Neural crest cell (in vitro differentiated cells): ENCODE measurements around the gene PDX1. TPM values are rescaled to one million over a fixed set of nuclear protein-coding genes. Genes with fewer than 3 reads are reported as not detected.

ENCODE experiments used
- DNase-seq: peaks from one replicate; pipeline ENCODE4 v3.0.0; 2021; ENCODE audit warnings: low read depth, mixed read lengths, low spot score
- H3K27ac Mint-ChIP-seq: one replicate; pipeline ENCODE4 v1.8.0; 2021; ENCODE audit warnings: mild to moderate bottlenecking, mixed read lengths; ENCODE audit not compliant: unreplicated experiment
- H3K27me3 Mint-ChIP-seq: 2 replicates; pipeline ENCODE4 v1.8.0; 2021; ENCODE audit warnings: low read depth, mild to moderate bottlenecking, mixed read lengths
- H3K36me3 Mint-ChIP-seq: 2 replicates; pipeline ENCODE4 v1.8.0; 2021; ENCODE audit warnings: low read depth, mild to moderate bottlenecking, mixed read lengths
- H3K4me1 Mint-ChIP-seq: 2 replicates; pipeline ENCODE4 v1.8.0; 2021; ENCODE audit warnings: mixed read lengths
- H3K4me3 Mint-ChIP-seq: one replicate; pipeline ENCODE4 v1.8.0; 2021; ENCODE audit warnings: mild to moderate bottlenecking, mixed read lengths
- H3K9me3 Mint-ChIP-seq: 2 replicates; pipeline ENCODE4 v1.8.0; 2021; ENCODE audit warnings: mixed read lengths
- CTCF ChIP-seq: fragments of 200-600 bp; sonication (generic); conservative IDR thresholded peaks from 2 replicates; pipeline ENCODE4 v1.5.0; 2021; ENCODE audit warnings: antibody characterized with exemption, mild to moderate bottlenecking
- long read RNA-seq: library from polyadenylated mRNA; unstranded; transcript quantifications from one replicate; pipeline ENCODE4 v2.0.0, GENCODE V29; 2020
- total RNA-seq: library from RNA; stranded (reverse); gene quantifications from 2 replicates; pipeline ENCODE4 v1.2.1, GENCODE V29; 2021

Gene PDX1
- not detected in 2 replicates for total RNA-seq
- long read RNA-seq, result 0 reads

- H3K36me3 Mint-ChIP-seq, result peaks cover 2% of the 10 kb centered on the region
- peaks cover 97% of the 10 kb centered on the region for H3K27me3 Mint-ChIP-seq
- no peak within 1 kb of the TSS for H3K27ac Mint-ChIP-seq
- H3K4me3 Mint-ChIP-seq, result peak within 1 kb of the TSS; percentile 68
- TF ChIP-seq CTCF, result no peak
- DNase-seq, result no peak
- no peaks in the 10 kb centered on the region for H3K9me3 Mint-ChIP-seq
- H3K4me1 Mint-ChIP-seq, result peaks cover 28% of the 10 kb centered on the region
These were observed at the start of gene PDX1 for GRCh38 chr13:27919934-27920676. Gene PDX1, plus strand, starts transcription at chr13:27920000. Its CDS starts 139 bp downstream, at chr13:27920139.

- no peak for DNase-seq
- H3K36me3 Mint-ChIP-seq, result no peaks in the 10 kb centered on the region
- H3K27ac Mint-ChIP-seq, result no peak overlapping the region
- H3K9me3 Mint-ChIP-seq, result no peaks in the 10 kb centered on the region
- H3K4me1 Mint-ChIP-seq, result no peaks in the 10 kb centered on the region
- TF ChIP-seq CTCF, result no peak
- H3K27me3 Mint-ChIP-seq, result peaks cover 91% of the 10 kb centered on the region
- H3K4me3 Mint-ChIP-seq, result no peak overlapping the region
These were observed 41.5 kb upstream of the PDX1 start for GRCh38 chr13:27878274-27878673.

GRCh38 chr13:27889471-27889870, 30.3 kb upstream of the PDX1 start:
- Mint-ChIP-seq H3K36me3 (peaks cover 4% of the 10 kb centered on the region), H3K4me1 (no peaks in the 10 kb centered on the region), H3K27ac (no peak overlapping the region), H3K27me3 (peaks cover 91% of the 10 kb centered on the region), H3K4me3 (no peak overlapping the region), H3K9me3 (no peaks in the 10 kb centered on the region)
- no peak for TF ChIP-seq CTCF
- no peak for DNase-seq

GRCh38 chr13:27896726-27897125, 23.1 kb upstream of the PDX1 start:
- H3K4me1 Mint-ChIP-seq, result no peaks in the 10 kb centered on the region
- TF ChIP-seq CTCF, result no peak
- H3K27me3 Mint-ChIP-seq, result peaks cover 94% of the 10 kb centered on the region

GRCh38 chr13:27904719-27905118, 15.1 kb upstream of the PDX1 start:
- Mint-ChIP-seq H3K27me3 (peaks cover 98% of the 10 kb centered on the region), H3K4me3 (no peak overlapping the region), H3K4me1 (no peaks in the 10 kb centered on the region), H3K27ac (no peak overlapping the region), H3K9me3 (no peaks in the 10 kb centered on the region), H3K36me3 (no peaks in the 10 kb centered on the region)
- DNase-seq, result no peak
- no peak for TF ChIP-seq CTCF

More at GRCh38 chr13:27896726-27897125, 23.1 kb upstream of the PDX1 start:
- peaks cover 3% of the 10 kb centered on the region for H3K9me3 Mint-ChIP-seq
- H3K36me3 Mint-ChIP-seq, result peaks cover 4% of the 10 kb centered on the region
- no peak overlapping the region for H3K27ac Mint-ChIP-seq
- H3K4me3 Mint-ChIP-seq, result no peak overlapping the region
- no peak for DNase-seq
